OCI-M1 (cell line): ENCODE results near the gene RXFP1.

ENCODE experiments used
- DNase-seq: peaks from one replicate; lab custom pipeline; 2025; lab: John Stamatoyannopoulos, UW

The RXFP1 gene

DNA sequence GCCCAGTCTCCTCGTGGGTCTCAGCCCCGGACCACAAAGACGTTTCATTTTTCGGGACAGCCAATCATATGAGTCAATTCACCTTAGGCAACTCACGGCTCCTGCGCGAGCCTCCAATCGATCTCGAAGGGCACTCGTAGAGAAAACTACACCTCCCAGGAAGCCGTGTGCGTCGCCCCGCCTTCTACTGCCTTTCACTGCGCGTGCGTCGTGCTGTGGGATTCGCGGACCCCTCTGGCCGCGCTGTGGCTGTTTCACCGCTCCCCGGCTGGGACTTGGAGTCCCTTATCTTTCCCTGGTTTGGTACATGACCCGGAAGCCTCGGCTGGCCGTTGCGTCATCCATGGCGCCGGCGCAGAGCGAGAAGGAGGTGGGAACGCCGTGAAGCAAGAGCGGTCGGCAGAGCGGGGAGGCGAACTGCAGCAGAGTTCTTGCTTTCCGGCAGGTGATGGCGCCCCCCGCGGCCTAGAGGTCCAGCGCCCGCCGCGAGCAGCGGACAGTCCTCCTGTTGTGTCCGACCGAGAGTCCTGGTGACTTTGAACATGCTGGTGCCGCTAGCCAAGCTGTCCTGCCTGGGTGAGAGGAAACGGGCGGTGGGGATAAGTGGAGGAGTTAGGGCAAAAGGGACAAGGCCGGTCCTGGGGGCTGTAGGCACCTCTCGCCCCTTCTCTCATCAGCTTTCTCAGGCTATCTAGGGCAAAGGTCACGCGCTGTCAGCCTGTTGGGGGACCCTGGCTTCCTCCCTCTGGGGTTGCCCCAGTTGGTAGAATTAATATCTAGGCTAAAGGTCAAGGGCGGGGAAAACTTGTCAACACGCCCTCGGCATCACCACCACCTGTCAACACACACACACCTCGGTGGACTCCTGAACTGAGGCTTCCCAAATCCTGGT, 150.5 kb downstream of the RXFP1 start, which contains the start of gene ETFDH:
Gene ETFDH (plus strand): TSS at position 382 of the 892 bp plus-strand sequence. CDS start 161 bp downstream, at position 543.
- peak; percentile 100 for DNase-seq

DNA sequence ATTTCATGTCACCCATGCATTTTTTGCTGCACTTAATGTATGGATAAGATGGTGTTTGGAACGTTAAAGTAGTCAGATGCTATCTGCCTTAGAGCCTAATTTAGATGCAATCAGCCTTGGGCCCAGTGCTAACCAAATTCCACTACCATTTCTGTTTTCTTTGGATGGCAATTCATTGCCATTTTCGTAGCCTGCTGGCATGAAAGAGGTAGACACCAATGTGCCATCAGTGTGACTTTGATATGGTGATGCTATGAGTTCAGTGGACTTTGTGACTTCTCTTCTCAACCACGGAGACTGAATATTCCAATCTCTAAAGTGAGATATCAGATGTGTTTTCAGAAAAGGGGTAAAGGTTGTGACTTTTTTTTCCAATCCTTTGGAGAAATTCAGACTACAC, 152.0 kb downstream of the RXFP1 start:
- DNase-seq, result no peak

DNA sequence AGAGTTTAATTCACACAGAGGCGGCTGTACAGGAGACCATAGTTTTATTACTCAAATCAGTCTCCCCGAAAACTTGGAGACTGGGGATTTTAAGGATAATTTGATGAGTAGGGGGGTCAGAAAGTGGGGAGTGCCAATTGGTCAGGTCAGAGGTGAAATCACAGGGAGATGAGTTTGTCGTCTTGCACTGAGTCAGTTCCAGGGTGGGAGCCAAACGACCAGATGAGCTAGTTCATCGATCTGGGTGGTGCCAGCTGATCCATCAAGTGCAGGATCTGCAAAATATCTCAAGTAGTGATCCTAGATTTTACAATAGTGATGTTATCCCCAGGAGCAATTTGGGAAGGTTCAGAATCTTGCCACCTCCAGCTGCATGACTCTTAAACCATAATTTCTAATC, 154.4 kb downstream of the RXFP1 start:
- no peak for DNase-seq

DNA sequence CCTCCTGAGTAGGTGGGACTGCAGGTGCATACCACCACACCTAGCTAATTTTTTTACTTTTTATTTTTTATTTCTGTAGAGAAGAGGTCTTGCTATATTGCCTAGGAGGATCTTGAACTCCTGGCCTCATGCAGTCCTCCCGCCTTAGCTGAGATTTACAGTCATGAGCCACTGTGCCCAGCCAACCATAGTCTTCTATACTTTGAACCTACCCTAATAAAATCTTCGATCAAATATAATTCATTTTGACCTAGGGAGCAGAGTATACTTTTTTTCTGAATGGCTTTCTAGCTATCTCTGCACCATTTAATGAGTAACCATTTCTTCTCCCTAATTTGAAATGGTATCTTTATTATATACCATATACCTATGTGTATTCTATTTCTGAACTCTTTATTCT, 157.1 kb downstream of the RXFP1 start:
- no peak for DNase-seq

DNA sequence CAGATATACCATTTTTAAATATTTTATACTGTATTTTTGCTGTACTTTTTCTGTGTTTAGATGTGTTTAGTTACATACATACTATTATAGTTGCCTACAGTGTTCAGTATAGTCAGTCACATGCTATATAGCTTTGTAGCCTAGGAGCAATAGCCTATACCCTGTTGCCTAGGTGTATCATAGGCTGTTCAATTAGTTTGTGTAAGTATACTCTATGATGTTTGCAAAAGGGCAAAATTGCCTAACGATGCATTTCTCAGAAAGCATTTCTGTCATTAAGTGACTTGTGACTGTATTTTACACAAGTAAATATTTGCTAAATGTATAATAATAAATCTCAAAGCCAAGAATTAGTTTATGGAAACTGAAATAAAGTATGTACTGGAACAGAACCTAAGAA, 159.9 kb downstream of the RXFP1 start:
- DNase-seq, result no peak

DNA sequence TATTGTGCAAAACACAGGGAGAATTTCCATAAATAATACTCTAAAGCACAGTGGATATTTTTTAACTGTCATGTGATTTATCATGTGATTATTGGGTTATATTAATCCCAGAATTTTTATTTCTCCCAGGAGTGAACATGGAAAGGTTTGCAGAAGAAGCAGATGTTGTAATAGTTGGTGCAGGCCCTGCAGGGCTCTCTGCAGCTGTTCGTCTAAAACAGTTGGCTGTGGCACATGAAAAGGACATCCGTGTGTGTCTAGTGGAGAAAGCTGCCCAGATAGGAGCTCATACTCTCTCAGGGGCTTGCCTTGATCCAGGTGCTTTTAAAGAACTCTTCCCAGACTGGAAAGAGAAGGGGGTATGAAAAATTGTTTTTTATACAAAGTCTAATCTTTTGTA, 160.4 kb downstream of the RXFP1 start:
- no peak for DNase-seq

DNA sequence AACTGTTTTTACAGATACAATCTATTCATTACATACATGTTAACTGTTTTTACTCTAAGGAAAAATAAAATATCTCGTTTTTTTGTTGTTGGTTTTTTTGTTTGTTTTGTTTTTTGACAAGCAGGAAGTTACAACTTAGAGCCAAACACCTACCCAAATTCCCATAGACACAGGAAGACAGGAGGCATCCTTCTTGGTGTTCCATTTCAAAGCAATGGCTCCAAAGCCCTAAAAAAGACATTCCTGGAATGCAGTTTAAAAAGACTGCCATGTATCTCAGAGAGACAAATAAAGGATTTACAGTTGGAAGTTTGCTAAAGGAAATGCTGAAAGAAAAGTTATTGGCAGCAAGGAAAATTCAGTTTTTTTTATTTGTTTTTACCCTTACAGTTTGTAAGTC, 167.1 kb downstream of the RXFP1 start:
- DNase-seq, result no peak
